A549 (cell line): ENCODE measurements around the gene CCSAP. TPM values are rescaled to one million over a fixed set of nuclear protein-coding genes. Genes with fewer than 3 reads are reported as not detected.

ENCODE experiments used
- ATAC-seq, 2 experiments: fragments of 200-7000 bp in 1 of 2; fragments of >200 bp in 1 of 2; cut with Nextera tagmentation in 1 of 2; cut with Tn5 transposase in 1 of 2; 3 replicates each; pipeline versions ENCODE4 v1.8.0 to v1.9.1; 2018 to 2020; ENCODE audit warnings: mild to moderate bottlenecking in 1 of 2, moderate library complexity in 1 of 2
- CTCF ChIA-PET: fragments of 300-600 bp; sonication (Branson Sonifier 250); formaldehyde crosslinking; extraction: SDS; loops from one replicate; lab custom pipeline; 2021; ENCODE audit warnings: antibody characterized with exemption, inconsistent platforms; lab: Yijun Ruan, JAX
- POLR2A ChIA-PET: fragments of 350-600 bp; formaldehyde crosslinking; extraction: SDS; loops from one replicate; lab custom pipeline; 2021; ENCODE audit warnings: antibody characterized with exemption, inconsistent platforms; lab: Yijun Ruan, JAX
- DNase-seq, 2 experiments: peaks; one replicate each; pipeline versions ENCODE4 v3.0.0 to v3.0.0-alpha.2; 2011 to 2016; ENCODE audit warnings: low read depth in 1 of 2, low spot score in 1 of 2
- FAIRE-seq: peaks from 2 replicates; lab custom pipeline; 2011; peaks lifted over from hg19 to GRCh38; lab: Jason Lieb, UNC
- H3K27ac ChIP-seq, 2 experiments: fragments of >200 bp; sonication (Bioruptor Twin); formaldehyde crosslinking; 3 replicates each; pipeline ENCODE4 v1.5.1; 2016 to 2017
- H3K4me1 ChIP-seq: fragments of >200 bp; sonication (Bioruptor Twin); formaldehyde crosslinking; 3 replicates; pipeline ENCODE4 v1.6.1; 2016
- H3K4me2 ChIP-seq: fragments of >200 bp; sonication (Bioruptor Twin); formaldehyde crosslinking; 3 replicates; pipeline ENCODE4 v1.6.1; 2016
- H3K4me3 ChIP-seq: fragments of >200 bp; sonication (Bioruptor Twin); formaldehyde crosslinking; 3 replicates; pipeline ENCODE4 v1.5.1; 2016
- H3K9me3 ChIP-seq: fragments of >200 bp; sonication (Bioruptor Twin); formaldehyde crosslinking; 3 replicates; pipeline ENCODE4 v1.6.1; 2016
- ATOH8 ChIP-seq: fragments of 250-450 bp; sonication (Bioruptor Pico); IDR thresholded peaks from 2 replicates; pipeline ENCODE4 v1.5.0; 2020; ENCODE audit warnings: low read depth, mild to moderate bottlenecking, moderate library complexity
- CBX2 ChIP-seq: fragments of 200-600 bp; sonication (generic); IDR thresholded peaks from 2 replicates; pipeline ENCODE4 v1.6.1; 2016; ENCODE audit warnings: low read depth, mild to moderate bottlenecking, borderline replicate concordance
- CBX8 ChIP-seq: fragments of 200-600 bp; sonication (generic); IDR thresholded peaks from 2 replicates; pipeline ENCODE4 v1.6.1; 2016
- CTCF ChIP-seq: fragments of >200 bp; sonication (Bioruptor Twin); formaldehyde crosslinking; IDR thresholded peaks from 3 replicates; pipeline ENCODE4 v1.5.1; 2016
- ELK1 ChIP-seq: fragments of 150-350 bp; IDR thresholded peaks from 2 replicates; pipeline ENCODE4 v1.6.1; 2014; ENCODE audit warnings: low read depth, mild to moderate bottlenecking, low read length
- EP300 ChIP-seq, 2 experiments: fragments of >200 bp; sonication (Bioruptor Twin); formaldehyde crosslinking; IDR thresholded peaks; 2 replicates in 1 of 2; 3 replicates in 1 of 2; pipeline ENCODE4 v1.6.1; 2016 to 2017
- ESRRA ChIP-seq: fragments of 150-350 bp; IDR thresholded peaks from 2 replicates; pipeline ENCODE4 v1.6.1; 2014; ENCODE audit warnings: mild to moderate bottlenecking, low read length, borderline replicate concordance
- GATA3 ChIP-seq: IDR thresholded peaks from 2 replicates; pipeline ENCODE4 v1.6.1; 2012; ENCODE audit warnings: borderline replicate concordance
- HEYL ChIP-seq: fragments of 250-450 bp; sonication (Bioruptor Pico); IDR thresholded peaks from 2 replicates; pipeline ENCODE4 v1.8.0; 2021; ENCODE audit warnings: mild to moderate bottlenecking, moderate library complexity
- HOXB13 ChIP-seq: fragments of 250-450 bp; sonication (Bioruptor Pico); IDR thresholded peaks from 2 replicates; pipeline ENCODE4 v1.5.0; 2020; ENCODE audit warnings: low read depth, mild to moderate bottlenecking, moderate library complexity
- HOXB5 ChIP-seq: fragments of 250-450 bp; sonication (Bioruptor Pico); IDR thresholded peaks from 2 replicates; pipeline ENCODE4 v1.5.0; 2020; ENCODE audit warnings: mild to moderate bottlenecking, moderate library complexity
- JUN ChIP-seq, 2 experiments: fragments of >200 bp; sonication (Bioruptor Twin); formaldehyde crosslinking; IDR thresholded peaks; 2 replicates in 1 of 2; 3 replicates in 1 of 2; pipeline ENCODE4 v1.6.1; 2016 to 2017
- JUNB ChIP-seq: fragments of >200 bp; sonication (Bioruptor Twin); formaldehyde crosslinking; IDR thresholded peaks from 2 replicates; pipeline ENCODE4 v1.6.1; 2016
- MAFK ChIP-seq: fragments of 450-650 bp; IDR thresholded peaks from 2 replicates; pipeline ENCODE4 v1.6.1; 2014; ENCODE audit not compliant: partially characterized antibody
- MAZ ChIP-seq: fragments of 150-350 bp; IDR thresholded peaks from 2 replicates; pipeline ENCODE4 v1.6.1; 2014; ENCODE audit warnings: antibody characterized with exemption, low read depth, low read length, borderline replicate concordance
- MYC ChIP-seq: IDR thresholded peaks from 2 replicates; pipeline ENCODE4 v1.6.1; 2012; ENCODE audit warnings: mild to moderate bottlenecking, inconsistent platforms, low read length, improper control_type of control experiment, borderline replicate concordance
- NR3C1 ChIP-seq: fragments of >200 bp; sonication (Bioruptor Twin); formaldehyde crosslinking; IDR thresholded peaks from 3 replicates; pipeline ENCODE4 v1.6.1; 2017
- PHF8 ChIP-seq: fragments of 200-600 bp; sonication (generic); IDR thresholded peaks from 2 replicates; pipeline ENCODE4 v1.6.1; 2016; ENCODE audit warnings: low read depth, mild to moderate bottlenecking, antibody characterized with exemption, moderate library complexity, borderline replicate concordance
- RAD21 ChIP-seq, 2 experiments: fragments of >200 bp in 1 of 2; sonication (Bioruptor Twin) in 1 of 2; formaldehyde crosslinking in 1 of 2; IDR thresholded peaks in 1 of 2; conservative IDR thresholded peaks in 1 of 2; 2 replicates in 1 of 2; 3 replicates in 1 of 2; pipeline ENCODE4 v1.6.1; 2012 to 2018; ENCODE audit warnings: inconsistent platforms in 1 of 2
- RARB ChIP-seq: fragments of 250-450 bp; sonication (Bioruptor Pico); IDR thresholded peaks from 2 replicates; pipeline ENCODE4 v1.8.0; 2021; ENCODE audit warnings: mild to moderate bottlenecking, moderate library complexity
- RFX5 ChIP-seq: fragments of 450-650 bp; IDR thresholded peaks from 2 replicates; pipeline ENCODE4 v1.7.1; 2014; ENCODE audit warnings: antibody characterized with exemption, mild to moderate bottlenecking, moderate library complexity
- SMC3 ChIP-seq: fragments of >200 bp; sonication (Bioruptor Twin); formaldehyde crosslinking; IDR thresholded peaks from 3 replicates; pipeline ENCODE4 v1.6.1; 2018; ENCODE audit warnings: inconsistent platforms
- SREBF2 ChIP-seq: fragments of 450-650 bp; IDR thresholded peaks from 2 replicates; pipeline ENCODE4 v1.6.1; 2014; ENCODE audit warnings: mild to moderate bottlenecking, moderate library complexity
- TFCP2L1 ChIP-seq: fragments of 250-450 bp; sonication (Bioruptor Pico); IDR thresholded peaks from 2 replicates; pipeline ENCODE4 v1.5.0; 2021; ENCODE audit warnings: mild to moderate bottlenecking
- ZNF302 ChIP-seq: fragments of 250-450 bp; sonication (Bioruptor Pico); IDR thresholded peaks from 2 replicates; pipeline ENCODE4 v1.9.0; 2021; ENCODE audit warnings: inconsistent platforms, mild to moderate bottlenecking, moderate library complexity
- ZSCAN20 ChIP-seq: fragments of 250-450 bp; sonication (Bioruptor Pico); IDR thresholded peaks from 2 replicates; pipeline ENCODE4 v1.8.0; 2022; ENCODE audit warnings: mild to moderate bottlenecking, moderate library complexity
- WGBS: methylation state at CpG from one replicate; pipeline ENCODE4 v1.1.6; 2017; ENCODE audit errors: missing lambda C conversion rate; 5-methylcytosine and 5-hydroxymethylcytosine counted together
- polyA plus RNA-seq, 4 experiments: library from polyadenylated mRNA; depleted of rRNA in 3 of 4; stranded (reverse); fragments of >200 nt; fragmentation: RNase III in 1 of 4; extraction: RNeasy Plus Mini Kit Qiagen cat#74134 plus additional on column Dnase treatment in 1 of 4; gene quantifications; 2 replicates in 3 of 4; 3 replicates in 1 of 4; pipeline ENCODE4 v1.2.3, GENCODE V29; 2011 to 2017
- TF ChIP-seq, protein P1 (sequence below): IDR thresholded peaks from 2 replicates; pipeline ENCODE4 v1.6.1; 2012

The CCSAP gene
- polyA plus RNA-seq, 2 of the 4 experiments (the other 2 are of a cell fraction), result 6.4 to 9.1 TPM

DNA sequence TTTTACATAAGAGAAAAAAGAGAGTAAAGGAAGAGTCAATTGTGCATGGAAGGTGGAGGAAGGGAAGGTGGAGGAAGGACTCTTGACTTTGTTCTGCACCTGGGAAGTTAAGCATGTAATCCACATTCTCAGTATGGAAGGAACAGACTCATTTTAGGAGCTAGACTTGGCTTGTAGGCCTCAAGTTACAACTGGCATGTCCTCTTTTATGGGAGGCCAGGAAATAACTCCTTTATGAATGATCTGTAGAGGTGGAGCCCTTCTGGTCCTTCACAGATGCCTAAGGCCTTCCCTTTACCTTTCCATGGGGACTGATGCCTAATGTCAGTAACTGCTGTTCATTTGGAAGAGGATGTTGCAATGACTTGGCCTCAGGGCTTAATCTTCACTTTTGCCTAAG lies 29.4 kb upstream of the CCSAP start:
- no peaks in the 10 kb centered on the region for H3K4me1 ChIP-seq
- no peaks in the 10 kb centered on the region for H3K9me3 ChIP-seq
- POLR2A ChIA-PET, result no interaction called here
- DNase-seq, result no peak
- H3K4me2 ChIP-seq, result no peak overlapping the region
- no peak for FAIRE-seq
- no peak overlapping the region for H3K27ac ChIP-seq
- CTCF ChIA-PET, result interaction anchor here (1.0 kb wide), 1 partner anchor 10 kb away, joined by 4 read pairs; no protein-coding TSS in a partner anchor
- H3K4me3 ChIP-seq, result no peak overlapping the region
- no peak for TF ChIP-seq PHF8
- ATAC-seq, result no peak

- ChIA-PET CTCF (interaction anchor here (1.1 kb wide), 1 partner anchor 11 kb away, joined by 4 read pairs; no protein-coding TSS in a partner anchor), POLR2A (no interaction called here)
- no peak for FAIRE-seq
- ATAC-seq, result no peak
- no peak for DNase-seq
- 57% methylated on average over 6 of the region's 6 CpGs for WGBS
- TF ChIP-seq HOXB13 (CRISPR knock-in tag), result no peak
- TF ChIP-seq ESRRA, result no peak
- no peak for TF ChIP-seq JUN (IDR thresholded peaks at IDR 0.05)
- TF ChIP-seq MAFK, result no peak
- TF ChIP-seq GATA3, result no peak
- no peak for TF ChIP-seq HEYL
- no peak for TF ChIP-seq TFCP2L1 (CRISPR knock-in tag)
- TF ChIP-seq SREBF2, result no peak
- TF ChIP-seq CBX2, result no peak
- TF ChIP-seq RFX5, result no peak
- Histone ChIP-seq H3K4me2 (no peak overlapping the region), H3K4me3 (no peak overlapping the region), H3K4me1 (no peaks in the 10 kb centered on the region), H3K9me3 (no peaks in the 10 kb centered on the region), H3K27ac (no peak overlapping the region)
These were observed 28.8 kb upstream of the CCSAP start for GRCh38 chr1:229371624-229372023.

DNA sequence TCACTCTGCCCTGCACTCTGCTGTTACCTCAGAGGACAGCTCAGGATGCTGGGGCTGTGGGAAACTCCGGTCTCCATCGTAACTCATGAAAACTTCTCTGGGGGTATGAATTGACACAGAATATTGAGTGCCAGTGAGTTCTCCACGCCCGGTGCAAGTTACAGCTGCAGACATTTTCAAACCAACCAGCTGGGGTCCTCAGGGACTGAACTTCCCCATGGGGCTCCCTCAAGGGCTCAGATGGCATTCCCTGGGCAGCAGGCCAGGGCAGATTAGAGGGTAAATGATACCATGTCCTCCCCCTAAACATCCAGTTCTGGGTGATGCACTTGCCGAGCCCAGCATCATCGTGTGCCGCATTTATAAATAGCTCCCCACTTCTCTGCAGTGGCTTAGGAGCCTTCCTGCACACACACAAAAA lies 27.8 kb upstream of the CCSAP start:
- ATAC-seq, result no peak
- no peaks in the 10 kb centered on the region for H3K4me1 ChIP-seq
- no peak for DNase-seq
- WGBS, result 81% methylated on average over 7 of the region's 7 CpGs
- no peak for TF ChIP-seq NR3C1
- TF ChIP-seq ZNF302 (CRISPR knock-in tag), result no peak
- TF ChIP-seq ELK1, result no peak
- no peak for TF ChIP-seq MYC
- no peak for TF ChIP-seq RAD21 (conservative IDR thresholded peaks at IDR 0.05 in 1 of 2, IDR thresholded peaks at IDR 0.05 in 1 of 2)
- TF ChIP-seq ATOH8 (CRISPR knock-in tag), result no peak
- TF ChIP-seq SREBF2, result no peak
- TF ChIP-seq, all 56 proteins: peak for 0
- Histone ChIP-seq H3K4me3 (no peak overlapping the region), H3K4me2 (no peak overlapping the region), H3K9me3 (no peaks in the 10 kb centered on the region), H3K27ac (no peak overlapping the region)
- ChIA-PET POLR2A (no interaction called here), CTCF (interaction anchor here (0.8 to 1.1 kb wide), 2 partner anchors 12 to 21 kb away, joined by 4 read pairs; no protein-coding TSS in a partner anchor)
- no peak for FAIRE-seq

- 55% methylated on average over 2 of the region's 2 CpGs for WGBS
- DNase-seq, result no peak
These were observed 25.5 kb upstream of the CCSAP start for GRCh38 chr1:229368347-229368746.

More at GRCh38 chr1:229368347-229368746, 25.5 kb upstream of the CCSAP start:
- no peak overlapping the region for H3K27ac ChIP-seq
- no peaks in the 10 kb centered on the region for H3K9me3 ChIP-seq
- no peak for TF ChIP-seq CBX8
- no peak for TF ChIP-seq NR3C1
- TF ChIP-seq, protein P1, sequence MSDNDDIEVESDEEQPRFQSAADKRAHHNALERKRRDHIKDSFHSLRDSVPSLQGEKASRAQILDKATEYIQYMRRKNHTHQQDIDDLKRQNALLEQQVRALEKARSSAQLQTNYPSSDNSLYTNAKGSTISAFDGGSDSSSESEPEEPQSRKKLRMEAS, result no peak
- no peak for TF ChIP-seq TFCP2L1 (CRISPR knock-in tag)
- TF ChIP-seq JUNB, result no peak
- no peak for TF ChIP-seq RARB (CRISPR knock-in tag)
- no peak for TF ChIP-seq HOXB5 (CRISPR knock-in tag)
- no peak for TF ChIP-seq SMC3
- no peak for TF ChIP-seq EP300 (IDR thresholded peaks at IDR 0.05)
- TF ChIP-seq CTCF, result no peak
- no peak for TF ChIP-seq HOXB13 (CRISPR knock-in tag)
- TF ChIP-seq MAZ, result no peak
- TF ChIP-seq ZSCAN20 (CRISPR knock-in tag), result no peak
- no peak for TF ChIP-seq RAD21 (conservative IDR thresholded peaks at IDR 0.05 in 1 of 2, IDR thresholded peaks at IDR 0.05 in 1 of 2)
- TF ChIP-seq, all 56 proteins: peak for 0
- no peak for FAIRE-seq
- ATAC-seq, result no peak
- H3K4me2 ChIP-seq, result no peak overlapping the region
- H3K4me1 ChIP-seq, result no peaks in the 10 kb centered on the region
- CTCF ChIA-PET, result no interaction called here
- POLR2A ChIA-PET, result no interaction called here
- no peak overlapping the region for H3K4me3 ChIP-seq
